GOT3 (cell line): ENCODE results near the gene LIPA.
A peak's percentile ranks its signal among the peaks of the same experiment; 100 is the strongest.
"Not testable (repeated sequence)": the region's sequence is repeated elsewhere in the genome, so short reads cannot be mapped to it uniquely, and the experiment has no call there.

Experiments used
- DNase-seq: peaks from one replicate; lab custom pipeline; 2025; ENCODE audit warnings: mixed read lengths; lab: John Stamatoyannopoulos, UW

The LIPA gene

GRCh38 chr10:89251409-89252224 lies at the start of gene LIPA:
Gene LIPA (minus strand): TSS chr10:89251775. CDS start chr10:89247648, 4,127 bp downstream.
- DNase-seq, result peak; percentile 83

- no peak for DNase-seq
These were observed 49.7 kb upstream of the LIPA start for GRCh38 chr10:89301232-89301631.

GRCh38 chr10:89299031-89299430 lies 47.5 kb upstream of the LIPA start:
- no peak for DNase-seq

- no peak for DNase-seq
These were observed 46.2 kb upstream of the LIPA start for GRCh38 chr10:89297791-89298190.

- no peak for DNase-seq
These were observed 45.8 kb upstream of the LIPA start for GRCh38 chr10:89297356-89297755.

- DNase-seq, result no peak
These were observed 44.7 kb upstream of the LIPA start for GRCh38 chr10:89296220-89296648.

- no peak for DNase-seq
These were observed 44.0 kb upstream of the LIPA start for GRCh38 chr10:89295597-89295996.

GRCh38 chr10:89294721-89295239 lies 43.2 kb upstream of the LIPA start:
- DNase-seq, result no peak

GRCh38 chr10:89285303-89285702 lies 33.7 kb upstream of the LIPA start:
- DNase-seq, result not testable (repeated sequence)

GRCh38 chr10:89284711-89285110 lies 33.1 kb upstream of the LIPA start:
- not testable (repeated sequence) for DNase-seq

GRCh38 chr10:89283936-89284475 lies 32.4 kb upstream of the LIPA start:
- DNase-seq, result no peak

- no peak for DNase-seq
These were observed 31.7 kb upstream of the LIPA start for GRCh38 chr10:89283025-89283935.

GRCh38 chr10:89281606-89282395 lies 30.2 kb upstream of the LIPA start:
- no peak for DNase-seq

GRCh38 chr10:89280508-89280907 lies 28.9 kb upstream of the LIPA start:
- no peak for DNase-seq

GRCh38 chr10:89279421-89279869 lies 27.9 kb upstream of the LIPA start:
- DNase-seq, result no peak

GRCh38 chr10:89278900-89279392 lies 27.4 kb upstream of the LIPA start:
- DNase-seq, result no peak

GRCh38 chr10:89278034-89278535 lies 26.5 kb upstream of the LIPA start:
- DNase-seq, result no peak

- DNase-seq, result no peak
These were observed 23.8 kb upstream of the LIPA start for GRCh38 chr10:89275383-89275782.

GRCh38 chr10:89274928-89275327 lies 23.4 kb upstream of the LIPA start:
- no peak for DNase-seq

- no peak for DNase-seq
These were observed 22.1 kb upstream of the LIPA start for GRCh38 chr10:89273680-89274079.

GRCh38 chr10:89271532-89271931 lies 20.0 kb upstream of the LIPA start:
- DNase-seq, result no peak
